DMS114 treated with DMSO at 0.1 percent for 48 hours (cell line): ENCODE measurements around the gene FOXI1.

Experiments
- DNase-seq: peaks from one replicate; lab custom pipeline; 2025; ENCODE audit not compliant: unreplicated experiment; lab: John Stamatoyannopoulos, UW

Gene FOXI1

GRCh38 chr5:170105642-170106611 lies at the start of gene FOXI1:
Gene FOXI1, plus strand, starts transcription at chr5:170105897. Its CDS starts 61 bp downstream, at chr5:170105958.
- no peak for DNase-seq

- no peak for DNase-seq
Observed at GRCh38 chr5:170056561-170057267, 49.0 kb upstream of the FOXI1 start.

- no peak for DNase-seq
Observed at GRCh38 chr5:170057311-170057710, 48.4 kb upstream of the FOXI1 start.

- no peak for DNase-seq
Observed at GRCh38 chr5:170059221-170059620, 46.5 kb upstream of the FOXI1 start.

- no peak for DNase-seq
Observed at GRCh38 chr5:170067152-170067551, 38.5 kb upstream of the FOXI1 start.

GRCh38 chr5:170067574-170068170 lies 38.0 kb upstream of the FOXI1 start:
- DNase-seq: no peak

GRCh38 chr5:170069512-170069911 lies 36.2 kb upstream of the FOXI1 start:
- DNase-seq: no peak

GRCh38 chr5:170070556-170071412 lies 34.9 kb upstream of the FOXI1 start:
- no peak for DNase-seq

- DNase-seq: no peak
Observed at GRCh38 chr5:170071748-170072147, 33.9 kb upstream of the FOXI1 start.

GRCh38 chr5:170075696-170076095 lies 30.0 kb upstream of the FOXI1 start:
- DNase-seq: no peak

GRCh38 chr5:170076211-170076610 lies 29.5 kb upstream of the FOXI1 start:
- no peak for DNase-seq

GRCh38 chr5:170076739-170077138 lies 29.0 kb upstream of the FOXI1 start:
- DNase-seq: no peak

GRCh38 chr5:170077526-170077925 lies 28.2 kb upstream of the FOXI1 start:
- DNase-seq: no peak

- DNase-seq: no peak
Observed at GRCh38 chr5:170078458-170078857, 27.2 kb upstream of the FOXI1 start.

- no peak for DNase-seq
Observed at GRCh38 chr5:170078931-170079330, 26.8 kb upstream of the FOXI1 start.

GRCh38 chr5:170080217-170080616 lies 25.5 kb upstream of the FOXI1 start:
- no peak for DNase-seq

- no peak for DNase-seq
Observed at GRCh38 chr5:170080786-170081445, 24.8 kb upstream of the FOXI1 start.

GRCh38 chr5:170081616-170082015 lies 24.1 kb upstream of the FOXI1 start:
- DNase-seq: no peak

GRCh38 chr5:170082701-170083100 lies 23.0 kb upstream of the FOXI1 start:
- no peak for DNase-seq

GRCh38 chr5:170087168-170087817 lies 18.4 kb upstream of the FOXI1 start:
- DNase-seq: no peak
